ENCODE measurements around the gene CADM3.

- TF ChIP-seq CTCF (IDR thresholded peaks at IDR 0.05; ENCODE audit: insufficient read depth, low read length) = no peak
- no peak for TF ChIP-seq POLR2AphosphoS5 (IDR thresholded peaks at IDR 0.05; ENCODE audit: low read depth)
- TF ChIP-seq GABPA (IDR thresholded peaks at IDR 0.05; ENCODE audit: low read depth) = no peak
- TF ChIP-seq REST (IDR thresholded peaks at IDR 0.05; ENCODE audit: insufficient replicate concordance, low read depth) = no peak
- TF ChIP-seq SPI1 (IDR thresholded peaks at IDR 0.05; ENCODE audit: borderline replicate concordance, low read depth) = no peak
Observed at GRCh38 chr1:159188375-159188788, 17.0 kb downstream of the CADM3 start.

All from HL-60 (cell line).